Duodenal mucosa (tissue), 2 donors: Measurements from ENCODE around the gene ZNF407.

Source experiments
- H3K27ac ChIP-seq: one replicate; pipeline ENCODE4 v1.7.0; 2013; ENCODE audit warnings: low read depth, low read length
- H3K27me3 ChIP-seq, 2 donors: one replicate each; pipeline ENCODE4 v1.7.0; 2013; ENCODE audit warnings: low read length in 2 of 2, control low read depth in 1 of 2; ENCODE audit not compliant: insufficient read depth in 2 of 2, control insufficient read depth in 1 of 2
- H3K36me3 ChIP-seq, 2 donors: one replicate each; pipeline ENCODE4 v1.7.0; 2013; ENCODE audit warnings: low read length in 2 of 2, control low read depth in 1 of 2; ENCODE audit not compliant: insufficient read depth in 2 of 2, control insufficient read depth in 1 of 2
- H3K4me1 ChIP-seq, 2 donors: one replicate each; pipeline ENCODE4 v1.7.0; 2013; ENCODE audit warnings: low read length in 2 of 2, control low read depth in 1 of 2; ENCODE audit not compliant: insufficient read depth in 2 of 2, control insufficient read depth in 1 of 2
- H3K4me3 ChIP-seq, 2 donors: one replicate each; pipeline ENCODE4 v1.7.0; 2013; ENCODE audit warnings: low read length in 2 of 2, low read depth in 1 of 2
- H3K9ac ChIP-seq, 2 donors: one replicate each; pipeline ENCODE4 v1.7.0; 2013; ENCODE audit warnings: low read length in 2 of 2, low read depth in 1 of 2
- H3K9me3 ChIP-seq, 2 donors: one replicate each; pipeline ENCODE4 v1.7.0; 2013; ENCODE audit warnings: low read length in 2 of 2, control low read depth in 1 of 2; ENCODE audit not compliant: control insufficient read depth in 1 of 2

The ZNF407 gene

DNA sequence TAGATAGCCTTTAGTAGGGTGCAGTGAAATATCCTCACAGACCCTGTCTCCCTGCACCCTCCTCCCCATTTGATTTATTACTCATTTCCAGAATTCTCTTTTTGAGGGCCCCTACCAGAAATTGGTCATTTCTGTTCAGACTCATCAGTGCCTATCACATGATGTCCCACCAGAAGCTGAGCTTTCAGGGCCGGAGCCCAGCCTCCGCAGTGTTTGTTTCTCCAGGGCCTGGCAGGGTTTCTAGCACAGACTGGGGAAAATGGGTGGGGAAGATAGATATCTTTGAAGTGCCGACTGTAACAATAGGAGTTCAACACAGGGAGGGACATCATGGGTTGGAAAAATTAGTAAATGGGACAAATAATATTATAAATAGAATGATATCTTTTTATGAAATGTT is 403.2 kb downstream of the ZNF407 start:
- Histone ChIP-seq H3K9ac (no peak overlapping the region), H3K27ac (no peak overlapping the region), H3K36me3 (no peaks in the 10 kb centered on the region), H3K27me3 (no peaks in the 10 kb centered on the region), H3K9me3 (no peaks in the 10 kb centered on the region), H3K4me3 (no peak overlapping the region), H3K4me1 (no peaks in the 10 kb centered on the region)

DNA sequence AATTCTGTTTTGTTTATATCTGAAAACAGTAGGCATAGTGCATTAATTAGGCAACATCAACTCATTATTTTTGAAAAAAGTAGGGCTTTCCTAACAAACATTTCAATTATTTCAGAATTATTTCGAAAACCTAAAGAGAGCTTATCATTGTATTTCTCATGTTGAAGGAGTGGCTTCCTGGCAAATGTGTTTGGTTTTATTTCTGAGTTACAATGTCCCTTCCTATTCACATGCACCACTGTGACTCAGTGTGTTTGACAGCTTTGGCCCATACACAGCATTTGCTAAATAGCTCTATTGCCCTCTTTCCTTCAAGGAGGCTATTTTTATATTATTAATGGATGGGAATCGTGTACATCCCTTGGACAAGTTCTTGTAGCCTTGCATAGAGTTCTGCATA is 405.4 kb downstream of the ZNF407 start:
- no peak overlapping the region for H3K9ac ChIP-seq
- H3K4me1 ChIP-seq: no peaks in the 10 kb centered on the region
- no peaks in the 10 kb centered on the region for H3K27me3 ChIP-seq
- H3K4me3 ChIP-seq: no peak overlapping the region
- no peak overlapping the region for H3K27ac ChIP-seq
- H3K9me3 ChIP-seq: no peaks in the 10 kb centered on the region
- H3K36me3 ChIP-seq: no peaks in the 10 kb centered on the region

- H3K9ac ChIP-seq: no peak overlapping the region
- no peak overlapping the region for H3K27ac ChIP-seq
- no peak overlapping the region for H3K4me3 ChIP-seq
- no peaks in the 10 kb centered on the region for H3K36me3 ChIP-seq
- no peaks in the 10 kb centered on the region for H3K9me3 ChIP-seq
- H3K27me3 ChIP-seq: no peaks in the 10 kb centered on the region
- no peaks in the 10 kb centered on the region for H3K4me1 ChIP-seq
Observed at GRCh38 chr18:75003764-75004690, 406.4 kb downstream of the ZNF407 start.

DNA sequence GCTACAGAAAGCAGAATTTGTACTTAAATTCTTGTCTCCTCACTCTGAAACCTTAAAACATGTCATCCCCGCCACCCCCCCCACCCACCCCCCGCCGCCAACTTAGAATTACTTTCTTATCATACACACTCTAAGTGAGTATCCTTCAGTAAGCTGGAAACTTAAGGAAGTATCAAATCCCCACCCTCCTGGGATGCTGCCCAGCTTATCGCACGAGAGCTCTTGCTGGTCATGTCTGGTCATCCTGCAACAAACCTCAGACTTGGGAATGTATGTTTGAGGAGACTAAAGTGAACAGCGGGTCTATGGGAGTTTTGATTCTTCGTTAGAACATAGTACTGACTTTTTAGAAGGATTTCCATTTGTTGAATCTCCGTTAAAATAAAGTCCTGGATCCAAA is 408.0 kb downstream of the ZNF407 start:
- no peaks in the 10 kb centered on the region for H3K27me3 ChIP-seq
- no peak overlapping the region for H3K9ac ChIP-seq
- H3K27ac ChIP-seq: no peak overlapping the region
- H3K36me3 ChIP-seq: no peaks in the 10 kb centered on the region
- H3K4me3 ChIP-seq: no peak overlapping the region
- H3K4me1 ChIP-seq: no peaks in the 10 kb centered on the region
- no peaks in the 10 kb centered on the region for H3K9me3 ChIP-seq

- H3K9ac ChIP-seq: no peak overlapping the region
- H3K4me3 ChIP-seq: no peak overlapping the region
- no peaks in the 10 kb centered on the region for H3K9me3 ChIP-seq
- no peak overlapping the region for H3K27ac ChIP-seq
- no peaks in the 10 kb centered on the region for H3K27me3 ChIP-seq
- no peaks in the 10 kb centered on the region for H3K4me1 ChIP-seq
- H3K36me3 ChIP-seq: no peaks in the 10 kb centered on the region
Observed at GRCh38 chr18:75008186-75008585, 410.5 kb downstream of the ZNF407 start.

GRCh38 chr18:75009296-75009695 is 411.6 kb downstream of the ZNF407 start:
- no peaks in the 10 kb centered on the region for H3K4me1 ChIP-seq
- H3K27me3 ChIP-seq: no peaks in the 10 kb centered on the region
- H3K9me3 ChIP-seq: no peaks in the 10 kb centered on the region

DNA sequence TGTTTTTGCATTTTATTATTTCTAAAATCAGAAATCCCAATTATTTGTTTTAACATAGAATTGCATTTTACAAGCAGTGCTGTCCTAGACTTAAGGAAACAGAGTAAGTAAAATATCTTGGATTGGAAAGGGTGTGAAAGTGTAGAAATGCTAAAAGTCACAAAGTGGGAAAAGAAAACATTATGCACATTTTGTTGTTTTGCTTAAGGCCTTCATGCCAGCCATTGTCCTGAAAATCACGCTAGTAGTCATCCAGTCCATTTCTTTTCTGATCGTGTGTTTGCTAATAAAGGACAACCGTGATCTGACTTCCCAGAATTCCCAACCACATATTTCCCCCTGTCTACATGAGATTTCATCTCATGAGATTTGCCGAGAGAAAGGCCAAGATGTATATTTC is 412.2 kb downstream of the ZNF407 start:
- Histone ChIP-seq H3K4me3 (no peak overlapping the region), H3K36me3 (no peaks in the 10 kb centered on the region), H3K27ac (no peak overlapping the region), H3K27me3 (no peaks in the 10 kb centered on the region), H3K9me3 (no peaks in the 10 kb centered on the region), H3K9ac (no peak overlapping the region), H3K4me1 (no peaks in the 10 kb centered on the region)

More at GRCh38 chr18:75009296-75009695, 411.6 kb downstream of the ZNF407 start:
- Histone ChIP-seq H3K4me3 (no peak overlapping the region), H3K36me3 (no peaks in the 10 kb centered on the region), H3K9ac (no peak overlapping the region), H3K27ac (no peak overlapping the region)

GRCh38 chr18:75010278-75010677 is 412.6 kb downstream of the ZNF407 start:
- H3K9me3 ChIP-seq: no peaks in the 10 kb centered on the region
- no peaks in the 10 kb centered on the region for H3K4me1 ChIP-seq
- no peak overlapping the region for H3K4me3 ChIP-seq

GRCh38 chr18:75010689-75011088 is 413.0 kb downstream of the ZNF407 start:
- H3K9ac ChIP-seq: no peak overlapping the region
- H3K4me1 ChIP-seq: no peaks in the 10 kb centered on the region
- no peak overlapping the region for H3K27ac ChIP-seq
- H3K4me3 ChIP-seq: no peak overlapping the region
- no peaks in the 10 kb centered on the region for H3K27me3 ChIP-seq
- no peaks in the 10 kb centered on the region for H3K36me3 ChIP-seq
- H3K9me3 ChIP-seq: no peaks in the 10 kb centered on the region

More at GRCh38 chr18:75010278-75010677, 412.6 kb downstream of the ZNF407 start:
- no peak overlapping the region for H3K27ac ChIP-seq
- no peaks in the 10 kb centered on the region for H3K27me3 ChIP-seq
- H3K9ac ChIP-seq: no peak overlapping the region
- H3K36me3 ChIP-seq: no peaks in the 10 kb centered on the region

DNA sequence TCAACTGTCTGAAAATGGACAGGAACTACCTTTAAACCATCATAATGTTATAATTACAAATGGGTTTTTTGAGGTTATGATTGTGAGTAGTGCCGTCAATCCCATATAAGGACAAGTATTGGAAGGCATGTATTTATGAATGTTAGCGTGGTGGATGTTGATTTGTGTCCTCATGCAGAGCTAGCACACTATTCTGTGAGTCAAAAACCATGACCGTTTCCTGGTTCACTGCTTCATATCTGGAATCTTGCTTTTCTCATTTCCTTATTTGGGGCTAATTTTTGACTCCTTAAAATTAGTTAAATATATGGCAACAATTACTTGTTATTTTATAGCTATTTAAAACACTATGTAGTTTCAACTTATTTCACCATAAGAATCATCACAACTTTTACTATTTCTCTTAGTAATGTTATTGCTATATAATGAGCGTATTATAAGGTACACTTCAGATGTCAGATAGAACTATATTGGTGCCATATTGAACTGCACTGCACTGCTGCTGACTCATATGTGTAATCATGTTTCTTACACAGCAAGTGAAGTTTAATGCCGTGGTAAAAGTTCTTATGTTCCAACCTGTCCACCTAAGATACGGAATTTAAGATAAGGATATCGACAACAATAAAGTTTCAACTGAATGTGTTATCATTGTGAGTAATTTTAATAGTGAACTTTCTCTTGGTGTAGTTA is 418.5 kb downstream of the ZNF407 start:
- Histone ChIP-seq H3K4me1 (no peaks in the 10 kb centered on the region), H3K27ac (no peak overlapping the region), H3K4me3 (no peak overlapping the region), H3K9me3 (no peaks in the 10 kb centered on the region), H3K9ac (no peak overlapping the region), H3K27me3 (no peaks in the 10 kb centered on the region), H3K36me3 (no peaks in the 10 kb centered on the region)
